GM23338 (cell line): ENCODE data around the gene CACNA1A. TPM values are rescaled to one million over a fixed set of nuclear protein-coding genes. Genes with fewer than 3 reads are reported as not detected.

ENCODE experiments used
- ATAC-seq: fragments of 200-7000 bp; cut with Tn5 transposase; 3 replicates; pipeline ENCODE4 v1.9.1; 2020
- DNase-seq: peaks from one replicate; pipeline ENCODE4 v3.0.0-alpha.2; 2015; ENCODE audit warnings: low spot score
- H2AFZ ChIP-seq: fragments of 200-600 bp; sonication (generic); 2 replicates; pipeline ENCODE4 v1.8.0; 2016; ENCODE audit warnings: antibody characterized with exemption, mild to moderate bottlenecking, moderate library complexity
- H3F3A ChIP-seq: fragments of 200-600 bp; sonication (generic); replicated peaks from 2 replicates; pipeline ENCODE4 v1.8.0; 2017; ENCODE audit warnings: antibody characterized with exemption, mixed run types, low read depth
- H3K27ac ChIP-seq: fragments of 200-600 bp; sonication (generic); 2 replicates; pipeline ENCODE4 v1.6.1; 2016; ENCODE audit warnings: low read depth
- H3K27me3 ChIP-seq: fragments of 200-600 bp; sonication (generic); 2 replicates; pipeline ENCODE4 v1.8.0; 2016; ENCODE audit warnings: mild to moderate bottlenecking, mixed run types, moderate library complexity; ENCODE audit not compliant: insufficient read depth
- H3K36me3 ChIP-seq: fragments of 200-600 bp; sonication (generic); 2 replicates; pipeline ENCODE4 v1.8.0; 2016; ENCODE audit warnings: mild to moderate bottlenecking; ENCODE audit not compliant: insufficient read depth
- H3K4me1 ChIP-seq: fragments of 200-600 bp; sonication (generic); 2 replicates; pipeline ENCODE4 v1.8.0; 2016; ENCODE audit warnings: mild to moderate bottlenecking, moderate library complexity; ENCODE audit not compliant: insufficient read depth
- H3K4me2 ChIP-seq: fragments of 200-600 bp; sonication (generic); 2 replicates; pipeline ENCODE4 v1.7.1; 2017; ENCODE audit warnings: mixed run types
- H3K4me3 ChIP-seq: fragments of 200-600 bp; sonication (generic); 2 replicates; pipeline ENCODE4 v1.6.1; 2016; ENCODE audit warnings: mixed run types
- H3K79me2 ChIP-seq: fragments of 200-600 bp; sonication (generic); replicated peaks from 2 replicates; pipeline ENCODE4 v1.8.0; 2017; ENCODE audit warnings: mild to moderate bottlenecking; ENCODE audit not compliant: insufficient read depth
- H3K9me2 ChIP-seq: fragments of 200-600 bp; sonication (generic); 2 replicates; pipeline ENCODE4 v1.8.0; 2017; ENCODE audit not compliant: insufficient read depth
- H4K20me1 ChIP-seq: fragments of 200-600 bp; sonication (generic); replicated peaks from 2 replicates; pipeline ENCODE4 v1.8.0; 2017; ENCODE audit warnings: mild to moderate bottlenecking; ENCODE audit not compliant: insufficient read depth
- H3K27ac Mint-ChIP-seq: 2 replicates; pipeline ENCODE4 v1.8.0; 2020; ENCODE audit warnings: inconsistent platforms, mild to moderate bottlenecking, moderate library complexity, mixed read lengths
- H3K27me3 Mint-ChIP-seq: 3 replicates; pipeline ENCODE4 v1.8.0; 2022; ENCODE audit warnings: low read depth, mild to moderate bottlenecking, moderate library complexity, mixed read lengths, inconsistent platforms; ENCODE audit not compliant: insufficient read depth, poor library complexity
- H3K36me3 Mint-ChIP-seq: 3 replicates; pipeline ENCODE4 v1.8.0; 2021; ENCODE audit warnings: low read depth, mild to moderate bottlenecking, inconsistent platforms, moderate library complexity, mixed read lengths
- H3K4me1 Mint-ChIP-seq: 3 replicates; pipeline ENCODE4 v1.8.0; 2020; ENCODE audit warnings: mild to moderate bottlenecking, inconsistent platforms, mixed read lengths
- H3K4me3 Mint-ChIP-seq: 3 replicates; pipeline ENCODE4 v1.8.0; 2021; ENCODE audit warnings: moderate library complexity, mild to moderate bottlenecking, inconsistent platforms, mixed read lengths
- H3K9me3 Mint-ChIP-seq: 3 replicates; pipeline ENCODE4 v1.8.0; 2020; ENCODE audit warnings: moderate library complexity, mild to moderate bottlenecking, inconsistent platforms, mixed read lengths
- CREB1 ChIP-seq: fragments of 250-450 bp; sonication (Bioruptor Pico); IDR thresholded peaks from 2 replicates; pipeline ENCODE4 v1.5.0; 2020; ENCODE audit warnings: low read depth, mild to moderate bottlenecking, moderate library complexity
- EZH2 ChIP-seq: fragments of 200-600 bp; sonication (generic); IDR thresholded peaks from one replicate; pipeline ENCODE4 v1.8.0; 2017; ENCODE audit warnings: antibody characterized with exemption, mild to moderate bottlenecking, low read depth; ENCODE audit not compliant: unreplicated experiment
- EZH2phosphoT487 ChIP-seq: fragments of 200-600 bp; sonication (generic); IDR thresholded peaks from one replicate; pipeline ENCODE4 v1.8.1; 2018; ENCODE audit warnings: antibody characterized with exemption; ENCODE audit not compliant: unreplicated experiment
- NANOG ChIP-seq: IDR thresholded peaks from 2 replicates; pipeline ENCODE4 v1.6.1; 2016; ENCODE audit warnings: antibody characterized with exemption, borderline replicate concordance
- POLR2AphosphoS5 ChIP-seq: IDR thresholded peaks from 2 replicates; pipeline ENCODE4 v1.6.1; 2016; ENCODE audit warnings: antibody characterized with exemption, low read depth
- STAT1 ChIP-seq: IDR thresholded peaks from one replicate; pipeline ENCODE4 v1.6.1; 2016; ENCODE audit warnings: antibody characterized with exemption; ENCODE audit not compliant: unreplicated experiment
- ZNF114 ChIP-seq: fragments of 250-450 bp; sonication (Bioruptor Pico); IDR thresholded peaks from 2 replicates; pipeline ENCODE4 v1.5.0; 2020; ENCODE audit warnings: mild to moderate bottlenecking, moderate library complexity
- polyA plus RNA-seq: library from polyadenylated mRNA; unstranded; fragments of >200 nt; fragmentation: Nextera tagmentation; extraction: Ambion mirVana; gene quantifications from 2 replicates; pipeline ENCODE4 v1.2.1, GENCODE V29; 2016
- total RNA-seq: library from RNA; depleted of rRNA; stranded (reverse); fragments of >200 nt; shearing (Covaris generic); gene quantifications from 2 replicates; pipeline ENCODE4 v1.2.3, GENCODE V29; 2014
- TF ChIP-seq, protein P1 (sequence below): IDR thresholded peaks from 2 replicates; pipeline ENCODE4 v1.6.1; 2016; ENCODE audit warnings: antibody characterized with exemption
- TF ChIP-seq, protein P2 (sequence below), 2 experiments: fragments of 200-600 bp in 1 of 2; sonication (generic) in 1 of 2; conservative IDR thresholded peaks; 2 replicates each; pipeline versions ENCODE4 v1.5.1 to v1.6.1; 2016 to 2017; ENCODE audit warnings: antibody characterized with exemption in 2 of 2, low read depth in 2 of 2, mild to moderate bottlenecking in 2 of 2, moderate library complexity in 1 of 2

CACNA1A gene
- total and polyA plus RNA-seq, 2 experiments from 2014 or later: 7.4 to 20.3 TPM

DNA sequence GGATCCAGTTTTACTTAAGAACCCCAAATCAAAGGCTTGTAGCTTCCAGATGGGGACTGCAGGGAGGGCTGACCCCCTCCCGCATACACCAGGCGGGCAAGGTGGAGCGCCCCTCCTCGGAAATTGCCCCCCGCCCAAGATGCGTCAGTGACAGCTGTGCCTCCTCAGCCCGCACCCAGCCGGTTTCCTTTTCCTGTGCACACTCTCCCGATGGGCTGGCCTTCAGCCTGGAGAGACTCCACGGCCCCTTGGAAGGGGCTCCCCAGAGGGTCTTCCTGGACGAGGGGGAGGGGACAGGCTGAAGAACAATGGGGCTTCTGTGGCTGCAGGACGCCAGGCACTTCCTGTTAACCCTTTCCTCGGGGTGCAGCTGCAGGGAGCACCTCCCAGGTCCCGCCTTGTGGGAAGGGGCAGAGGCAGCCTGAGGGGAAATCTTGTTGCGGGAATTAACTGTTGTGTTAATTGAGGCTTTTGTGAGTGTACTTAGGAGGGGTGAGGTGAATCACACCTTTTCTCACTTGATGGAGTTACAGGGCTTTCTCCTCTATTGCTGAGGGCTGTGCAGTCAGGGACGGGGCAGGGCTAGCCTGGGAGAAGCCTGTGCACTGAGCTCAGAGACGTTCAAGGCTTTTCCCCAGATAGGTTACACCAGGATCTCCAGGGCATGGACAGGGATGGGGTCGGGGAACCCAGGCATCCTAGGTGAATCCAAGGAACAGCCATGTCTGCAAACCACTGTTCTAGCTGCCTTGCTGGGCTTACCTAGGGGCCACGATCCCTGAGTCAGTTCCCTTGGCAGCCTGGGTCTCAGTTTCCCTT lies 341.7 kb downstream of the CACNA1A start:
- Mint-ChIP-seq H3K4me3 (peak overlapping the region; percentile 75), H3K4me1 (peaks cover 40% of the 10 kb centered on the region), H3K27ac (peak overlapping the region; percentile 99), H3K9me3 (peaks cover 3% of the 10 kb centered on the region; the same call in 1 of the 3 replicates), H3K27me3 (peaks cover 12% of the 10 kb centered on the region), H3K36me3 (peaks cover 5% of the 10 kb centered on the region; the same call in 1 of the 3 replicates)
- peak; percentile 54 for ATAC-seq
- H3K9me2 ChIP-seq: no peaks in the 10 kb centered on the region
- H3K27me3 ChIP-seq: no peaks in the 10 kb centered on the region
- peak; percentile 99 for DNase-seq
- H3K36me3 ChIP-seq: no peaks in the 10 kb centered on the region
- H3K4me3 ChIP-seq: peak overlapping the region; percentile 61
- H3K4me2 ChIP-seq: peak overlapping the region; percentile 85
- peaks cover 22% of the 10 kb centered on the region for H3K79me2 ChIP-seq
- no peaks in the 10 kb centered on the region; the same call in 1 of the 2 replicates for H4K20me1 ChIP-seq
- peak overlapping the region; percentile 100 for H3K27ac ChIP-seq
- no peak overlapping the region for H2AFZ ChIP-seq
- peaks cover 72% of the 10 kb centered on the region for H3K4me1 ChIP-seq
- TF ChIP-seq, protein P1, sequence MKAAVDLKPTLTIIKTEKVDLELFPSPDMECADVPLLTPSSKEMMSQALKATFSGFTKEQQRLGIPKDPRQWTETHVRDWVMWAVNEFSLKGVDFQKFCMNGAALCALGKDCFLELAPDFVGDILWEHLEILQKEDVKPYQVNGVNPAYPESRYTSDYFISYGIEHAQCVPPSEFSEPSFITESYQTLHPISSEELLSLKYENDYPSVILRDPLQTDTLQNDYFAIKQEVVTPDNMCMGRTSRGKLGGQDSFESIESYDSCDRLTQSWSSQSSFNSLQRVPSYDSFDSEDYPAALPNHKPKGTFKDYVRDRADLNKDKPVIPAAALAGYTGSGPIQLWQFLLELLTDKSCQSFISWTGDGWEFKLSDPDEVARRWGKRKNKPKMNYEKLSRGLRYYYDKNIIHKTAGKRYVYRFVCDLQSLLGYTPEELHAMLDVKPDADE: peak; percentile 92
- TF ChIP-seq NANOG (peak; percentile 47), CREB1 (peak; percentile 21; the same call in 1 of the 2 replicates), POLR2AphosphoS5 (no peak; the same call in none of the 2 replicates)
- H3F3A ChIP-seq: peaks cover 36% of the 10 kb centered on the region

DNA sequence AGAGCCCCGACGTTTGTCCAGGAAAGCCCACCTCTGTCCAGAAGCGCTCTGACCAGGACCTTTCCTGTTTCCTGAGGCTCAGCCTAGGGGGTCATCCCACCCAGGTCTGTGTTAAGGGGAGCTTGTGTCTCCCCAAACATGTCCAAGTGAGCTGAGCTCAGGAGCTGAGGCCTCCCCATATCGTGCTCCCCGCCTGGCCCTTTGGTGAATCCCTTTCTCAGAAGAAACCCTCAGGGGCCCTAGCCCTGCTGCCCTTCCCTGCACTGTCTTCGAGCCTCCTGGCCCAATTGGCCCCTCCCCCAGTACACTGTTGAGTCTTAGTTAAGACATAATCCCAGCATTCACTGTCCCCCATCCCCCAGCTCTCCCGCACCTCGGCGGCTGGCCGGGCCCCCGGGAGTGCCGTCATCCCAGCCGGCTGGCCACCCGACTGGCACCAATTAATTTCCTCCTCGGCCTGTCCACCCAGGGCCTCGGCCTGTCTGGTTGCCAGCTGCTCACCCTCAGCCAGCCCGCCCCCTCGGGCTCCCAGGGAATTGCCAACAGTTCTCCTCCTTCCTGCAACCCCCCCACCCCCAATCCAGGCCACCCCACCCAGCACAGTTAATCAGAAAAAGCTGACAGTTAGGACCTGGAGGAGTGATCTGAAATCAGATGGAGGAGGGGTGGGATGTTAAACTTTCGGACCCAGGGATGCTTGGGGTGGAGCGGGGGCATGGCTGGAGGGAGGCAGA lies 342.5 kb downstream of the CACNA1A start:
- Histone ChIP-seq H3K4me1 (peaks cover 65% of the 10 kb centered on the region), H3K36me3 (no peaks in the 10 kb centered on the region), H3K27me3 (no peaks in the 10 kb centered on the region), H3K79me2 (peaks cover 17% of the 10 kb centered on the region), H3K27ac (peak overlapping the region; percentile 100), H2AFZ (no peak overlapping the region), H3K9me2 (no peaks in the 10 kb centered on the region), H3K4me3 (peak overlapping the region; percentile 61), H4K20me1 (no peaks in the 10 kb centered on the region; the same call in 1 of the 2 replicates), H3K4me2 (peak overlapping the region; percentile 85), H3F3A (peaks cover 36% of the 10 kb centered on the region)
- H3K4me1 Mint-ChIP-seq: peaks cover 37% of the 10 kb centered on the region
- DNase-seq: peak; percentile 90
- H3K36me3 Mint-ChIP-seq: peaks cover 3% of the 10 kb centered on the region; the same call in 1 of the 3 replicates
- H3K27me3 Mint-ChIP-seq: peaks cover 14% of the 10 kb centered on the region
- ATAC-seq: peak; percentile 43
- peaks cover 3% of the 10 kb centered on the region; the same call in 1 of the 3 replicates for H3K9me3 Mint-ChIP-seq
- peak overlapping the region; percentile 99 for H3K27ac Mint-ChIP-seq
- TF ChIP-seq ZNF114 (no peak), POLR2AphosphoS5 (peak; percentile 58; the same call in 1 of the 2 replicates), NANOG (no peak), EZH2phosphoT487 (no peak), STAT1 (no peak), CREB1 (peak; percentile 13; the same call in 1 of the 2 replicates), EZH2 (no peak)
- TF ChIP-seq, protein P2, sequence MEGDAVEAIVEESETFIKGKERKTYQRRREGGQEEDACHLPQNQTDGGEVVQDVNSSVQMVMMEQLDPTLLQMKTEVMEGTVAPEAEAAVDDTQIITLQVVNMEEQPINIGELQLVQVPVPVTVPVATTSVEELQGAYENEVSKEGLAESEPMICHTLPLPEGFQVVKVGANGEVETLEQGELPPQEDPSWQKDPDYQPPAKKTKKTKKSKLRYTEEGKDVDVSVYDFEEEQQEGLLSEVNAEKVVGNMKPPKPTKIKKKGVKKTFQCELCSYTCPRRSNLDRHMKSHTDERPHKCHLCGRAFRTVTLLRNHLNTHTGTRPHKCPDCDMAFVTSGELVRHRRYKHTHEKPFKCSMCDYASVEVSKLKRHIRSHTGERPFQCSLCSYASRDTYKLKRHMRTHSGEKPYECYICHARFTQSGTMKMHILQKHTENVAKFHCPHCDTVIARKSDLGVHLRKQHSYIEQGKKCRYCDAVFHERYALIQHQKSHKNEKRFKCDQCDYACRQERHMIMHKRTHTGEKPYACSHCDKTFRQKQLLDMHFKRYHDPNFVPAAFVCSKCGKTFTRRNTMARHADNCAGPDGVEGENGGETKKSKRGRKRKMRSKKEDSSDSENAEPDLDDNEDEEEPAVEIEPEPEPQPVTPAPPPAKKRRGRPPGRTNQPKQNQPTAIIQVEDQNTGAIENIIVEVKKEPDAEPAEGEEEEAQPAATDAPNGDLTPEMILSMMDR (conservative IDR thresholded peaks at IDR 0.05; ENCODE audit: low read depth in 2 of 2): no peak
- TF ChIP-seq, protein P1: peak; percentile 5; the same call in 1 of the 2 replicates
- peak overlapping the region; percentile 75 for H3K4me3 Mint-ChIP-seq
